ENCODE measurements around the gene ZIC2. TPM values are rescaled to one million over a fixed set of nuclear protein-coding genes. Genes with fewer than 3 reads are reported as not detected.

ZIC2 gene
- total RNA-seq, 1 donor from 2014 or later, result 177 TPM

DNA sequence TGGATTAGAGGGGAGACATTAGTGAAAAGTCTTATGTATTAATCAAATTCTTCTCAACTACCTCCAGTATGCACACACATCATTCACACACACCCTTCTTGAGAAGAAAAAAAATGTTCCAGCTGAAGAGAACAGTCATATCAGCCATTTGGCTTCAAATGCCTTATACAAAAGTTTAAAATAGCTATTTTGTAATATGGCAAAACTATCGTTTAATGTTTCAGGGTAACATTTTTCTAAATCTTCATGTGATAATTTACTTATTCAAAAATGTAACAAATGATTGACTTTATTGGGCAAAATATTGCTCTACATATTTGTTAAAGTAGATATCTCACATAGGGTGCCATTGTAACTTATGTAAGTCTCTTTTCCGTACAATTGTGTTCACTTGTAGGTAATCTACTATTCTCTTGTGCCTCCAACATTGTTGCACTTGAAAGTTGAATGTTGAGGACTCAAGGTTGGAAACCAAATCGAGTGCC is 13.6 kb downstream of the ZIC2 start:
- no peaks in the 10 kb centered on the region for H3K9me3 Mint-ChIP-seq (ENCODE audit: unreplicated experiment)
- DNase-seq (ENCODE audit: extremely low spot score, unreplicated experiment), result no peak
- H3K27ac Mint-ChIP-seq (ENCODE audit: unreplicated experiment), result peak overlapping the region; percentile 96
- no peaks in the 10 kb centered on the region for H3K36me3 Mint-ChIP-seq (ENCODE audit: unreplicated experiment)
- TF ChIP-seq, protein P1, sequence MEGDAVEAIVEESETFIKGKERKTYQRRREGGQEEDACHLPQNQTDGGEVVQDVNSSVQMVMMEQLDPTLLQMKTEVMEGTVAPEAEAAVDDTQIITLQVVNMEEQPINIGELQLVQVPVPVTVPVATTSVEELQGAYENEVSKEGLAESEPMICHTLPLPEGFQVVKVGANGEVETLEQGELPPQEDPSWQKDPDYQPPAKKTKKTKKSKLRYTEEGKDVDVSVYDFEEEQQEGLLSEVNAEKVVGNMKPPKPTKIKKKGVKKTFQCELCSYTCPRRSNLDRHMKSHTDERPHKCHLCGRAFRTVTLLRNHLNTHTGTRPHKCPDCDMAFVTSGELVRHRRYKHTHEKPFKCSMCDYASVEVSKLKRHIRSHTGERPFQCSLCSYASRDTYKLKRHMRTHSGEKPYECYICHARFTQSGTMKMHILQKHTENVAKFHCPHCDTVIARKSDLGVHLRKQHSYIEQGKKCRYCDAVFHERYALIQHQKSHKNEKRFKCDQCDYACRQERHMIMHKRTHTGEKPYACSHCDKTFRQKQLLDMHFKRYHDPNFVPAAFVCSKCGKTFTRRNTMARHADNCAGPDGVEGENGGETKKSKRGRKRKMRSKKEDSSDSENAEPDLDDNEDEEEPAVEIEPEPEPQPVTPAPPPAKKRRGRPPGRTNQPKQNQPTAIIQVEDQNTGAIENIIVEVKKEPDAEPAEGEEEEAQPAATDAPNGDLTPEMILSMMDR (IDR thresholded peaks at IDR 0.05), result no peak
- H3K4me3 Mint-ChIP-seq (ENCODE audit: unreplicated experiment), result peak overlapping the region; percentile 43
- H3K27me3 Mint-ChIP-seq (ENCODE audit: unreplicated experiment), result peaks cover 6% of the 10 kb centered on the region
- H3K4me1 Mint-ChIP-seq (ENCODE audit: unreplicated experiment), result peaks cover 51% of the 10 kb centered on the region

DNA sequence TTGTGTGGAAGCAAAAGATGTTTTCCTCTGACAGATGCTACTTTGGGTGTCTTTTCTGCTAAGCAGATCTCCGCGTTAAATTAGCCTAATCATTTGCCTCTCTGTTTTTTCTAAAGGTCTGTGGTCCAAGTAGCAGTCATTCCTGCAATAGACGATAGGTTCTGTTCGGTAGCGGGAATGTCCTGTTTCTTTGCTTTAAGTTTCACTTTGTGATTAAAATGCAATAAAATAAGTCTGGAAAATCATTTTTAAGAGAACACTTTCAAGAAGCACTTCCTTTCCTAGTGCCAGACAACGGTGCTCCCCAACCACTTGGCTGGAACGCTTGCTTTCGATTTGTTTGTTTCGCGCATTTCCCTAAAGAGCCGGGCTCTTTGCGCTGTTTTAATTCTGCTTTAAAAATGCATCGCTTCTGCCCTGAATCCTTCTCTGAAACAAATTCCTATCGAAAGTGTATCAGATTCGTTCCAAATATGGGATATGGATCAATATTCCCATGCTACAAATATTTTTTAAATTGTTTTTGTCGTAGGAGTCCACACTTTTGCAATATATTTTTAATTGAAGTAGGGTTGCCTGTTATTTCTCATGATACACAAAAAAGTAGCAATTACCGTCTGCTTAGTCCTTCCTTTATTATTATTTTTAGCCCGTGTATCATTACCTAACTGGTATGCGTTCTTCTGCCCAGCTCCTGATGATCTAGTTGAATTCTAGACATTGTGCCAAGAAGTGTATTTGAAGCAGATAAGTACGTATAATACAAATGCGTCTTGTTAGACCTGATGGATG is 14.2 kb downstream of the ZIC2 start:
- TF ChIP-seq, protein P1 (IDR thresholded peaks at IDR 0.05), result no peak
- H3K4me1 Mint-ChIP-seq (ENCODE audit: unreplicated experiment), result peaks cover 45% of the 10 kb centered on the region
- H3K27ac Mint-ChIP-seq (ENCODE audit: unreplicated experiment), result peak overlapping the region; percentile 73
- H3K4me3 Mint-ChIP-seq (ENCODE audit: unreplicated experiment), result peak overlapping the region; percentile 43
- H3K36me3 Mint-ChIP-seq (ENCODE audit: unreplicated experiment), result no peaks in the 10 kb centered on the region
- H3K27me3 Mint-ChIP-seq (ENCODE audit: unreplicated experiment), result peaks cover 6% of the 10 kb centered on the region
- DNase-seq (ENCODE audit: extremely low spot score, unreplicated experiment), result no peak
- no peaks in the 10 kb centered on the region for H3K9me3 Mint-ChIP-seq (ENCODE audit: unreplicated experiment)

DNA sequence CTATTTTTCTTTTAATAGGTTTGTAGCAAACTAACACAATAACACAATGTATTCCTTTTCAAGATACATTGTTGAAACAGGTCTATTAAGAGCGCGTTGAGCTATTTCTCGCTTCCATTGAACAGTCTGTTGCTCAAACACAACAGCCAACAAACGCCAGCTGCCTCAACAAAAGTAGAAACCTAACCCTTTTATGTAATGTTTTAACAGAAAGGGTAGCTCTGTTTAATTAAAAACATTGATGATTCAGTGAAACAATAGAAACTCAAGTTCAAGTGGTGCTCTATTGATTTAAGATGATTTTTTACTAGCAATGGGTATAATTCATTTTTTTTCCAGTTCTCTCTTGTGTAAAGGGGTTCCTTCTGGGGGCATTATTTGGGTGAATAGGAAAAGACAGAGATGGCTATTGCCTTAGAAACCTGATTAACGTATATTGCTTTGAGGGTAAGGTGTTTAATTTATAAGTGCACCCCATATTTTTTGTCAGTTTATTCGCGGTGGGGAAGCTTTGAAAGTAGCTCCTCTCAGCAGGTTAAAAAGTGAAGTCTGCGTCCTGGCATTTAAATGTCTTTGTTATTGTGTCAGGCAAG is 14.9 kb downstream of the ZIC2 start:
- H3K27me3 Mint-ChIP-seq (ENCODE audit: unreplicated experiment), result peaks cover 6% of the 10 kb centered on the region
- H3K36me3 Mint-ChIP-seq (ENCODE audit: unreplicated experiment), result no peaks in the 10 kb centered on the region
- peaks cover 39% of the 10 kb centered on the region for H3K4me1 Mint-ChIP-seq (ENCODE audit: unreplicated experiment)
- peak overlapping the region; percentile 9 for H3K27ac Mint-ChIP-seq (ENCODE audit: unreplicated experiment)
- H3K9me3 Mint-ChIP-seq (ENCODE audit: unreplicated experiment), result no peaks in the 10 kb centered on the region
- TF ChIP-seq, protein P1 (IDR thresholded peaks at IDR 0.05), result no peak
- DNase-seq (ENCODE audit: extremely low spot score, unreplicated experiment), result no peak
- H3K4me3 Mint-ChIP-seq (ENCODE audit: unreplicated experiment), result no peak overlapping the region

DNA sequence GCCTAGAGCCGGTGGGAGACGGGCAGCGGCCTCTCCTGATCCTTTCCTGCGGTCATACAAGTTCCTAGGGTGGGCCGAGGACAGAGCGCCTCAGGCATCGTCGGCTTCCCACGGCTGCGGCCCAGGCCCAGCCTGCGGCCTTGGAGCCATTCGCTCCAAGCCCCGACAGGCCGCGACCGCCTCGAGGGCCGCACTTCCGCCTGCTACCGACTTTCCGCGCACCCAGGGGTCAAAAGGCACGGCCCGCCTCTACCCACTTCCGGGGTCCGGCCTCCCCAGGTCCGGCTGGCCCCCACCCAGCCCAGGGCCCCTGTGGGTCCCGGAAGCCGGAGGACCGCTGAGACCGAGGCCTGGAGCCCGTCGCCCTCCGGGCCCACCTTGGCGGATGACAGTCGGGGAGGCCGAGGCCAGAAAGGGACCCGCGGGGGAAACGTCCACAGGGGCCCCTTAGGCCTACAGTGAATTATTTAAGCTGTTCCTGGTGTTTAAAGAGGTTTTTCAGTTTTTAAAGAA is 16.2 kb downstream of the ZIC2 start:
- Mint-ChIP-seq H3K9me3 (ENCODE audit: unreplicated experiment) (no peaks in the 10 kb centered on the region), H3K36me3 (ENCODE audit: unreplicated experiment) (no peaks in the 10 kb centered on the region), H3K27ac (ENCODE audit: unreplicated experiment) (no peak overlapping the region), H3K4me1 (ENCODE audit: unreplicated experiment) (peaks cover 27% of the 10 kb centered on the region), H3K4me3 (ENCODE audit: unreplicated experiment) (no peak overlapping the region), H3K27me3 (ENCODE audit: unreplicated experiment) (peaks cover 6% of the 10 kb centered on the region)
- no peak for DNase-seq (ENCODE audit: extremely low spot score, unreplicated experiment)
- TF ChIP-seq, protein P1 (IDR thresholded peaks at IDR 0.05), result no peak

DNA sequence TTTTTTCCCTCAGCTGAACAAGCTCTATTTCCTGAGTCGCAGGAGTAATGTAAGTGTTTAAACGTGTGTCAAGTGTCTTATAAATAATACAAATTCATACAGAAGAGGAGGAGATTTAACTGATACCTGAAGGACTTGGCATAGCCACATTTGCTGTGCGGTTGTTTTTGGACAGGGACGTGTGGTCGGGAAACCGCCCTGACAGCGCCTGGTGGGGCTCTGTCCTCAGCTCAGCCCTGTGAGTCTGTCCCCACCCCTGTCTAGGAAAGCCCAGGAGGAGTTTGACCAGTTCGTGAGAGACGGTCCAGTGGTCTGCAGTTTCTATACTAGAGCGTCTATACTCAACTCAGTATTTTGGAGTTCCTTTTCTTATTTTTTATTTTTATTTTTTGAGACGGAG is 16.7 kb downstream of the ZIC2 start:
- Mint-ChIP-seq H3K9me3 (ENCODE audit: unreplicated experiment) (peaks cover under 1% of the 10 kb centered on the region), H3K36me3 (ENCODE audit: unreplicated experiment) (no peaks in the 10 kb centered on the region), H3K27me3 (ENCODE audit: unreplicated experiment) (peaks cover 6% of the 10 kb centered on the region), H3K4me3 (ENCODE audit: unreplicated experiment) (no peak overlapping the region), H3K27ac (ENCODE audit: unreplicated experiment) (no peak overlapping the region), H3K4me1 (ENCODE audit: unreplicated experiment) (peaks cover 22% of the 10 kb centered on the region)
- DNase-seq (ENCODE audit: extremely low spot score, unreplicated experiment), result peak; percentile 6
- TF ChIP-seq, protein P1 (IDR thresholded peaks at IDR 0.05), result no peak
